Measurements from ENCODE around the gene CLSTN2. TPM values are rescaled to one million over a fixed set of nuclear protein-coding genes. Genes with fewer than 3 reads are reported as not detected.

CLSTN2 gene
- total and polyA plus RNA-seq, 2 of the 13 experiments (the other 11 are each of a cell fraction or from before 2014, with no cell fraction given) = not detected

- DNase-seq (ENCODE audit: low spot score) (no peak), ATAC-seq (no peak), FAIRE-seq (no peak)
- Histone ChIP-seq H3K4me1 (ENCODE audit: insufficient read depth, low read length) (no peaks in the 10 kb centered on the region), H3K79me2 (ENCODE audit: insufficient read depth, low read length) (no peaks in the 10 kb centered on the region), H3K27ac (ENCODE audit: extremely low read length, insufficient read depth, low read length) (no peak overlapping the region), H4K20me1 (ENCODE audit: insufficient read depth, low read length) (no peaks in the 10 kb centered on the region), H2AFZ (ENCODE audit: low read length) (no peak overlapping the region), H3K9ac (ENCODE audit: insufficient read depth, low read depth, low read length) (no peak overlapping the region), H3K9me3 (ENCODE audit: low read length) (no peaks in the 10 kb centered on the region), H3K4me3 (replicated peaks in 1 of 3; ENCODE audit: insufficient read depth in 1 of 3, low read depth in 2 of 3, low read length in 3 of 3) (no peak overlapping the region), H3K36me3 (replicated peaks in 1 of 2; ENCODE audit: control insufficient read depth in 1 of 2, insufficient read depth in 2 of 2, low read length in 2 of 2) (no peaks in the 10 kb centered on the region), H3K4me2 (ENCODE audit: low read depth, low read length) (no peak overlapping the region), H3K27me3 (ENCODE audit: control insufficient read depth in 1 of 2, insufficient read depth in 2 of 2, low read length in 2 of 2) (no peaks in the 10 kb centered on the region; a peak in 1 of 5 replicates)
- ChIA-PET CTCF (ENCODE audit: low intra/inter-chr PET ratio, low total read pairs) (no interaction called here), POLR2A (no interaction called here)
- 17% methylated on average over 6 of the region's 7 CpGs for WGBS (ENCODE audit: low lambda C conversion rate)
- TF ChIP-seq MXI1 (IDR thresholded peaks at IDR 0.05; ENCODE audit: borderline replicate concordance, low read depth, low read length) (no peak), AFF4 (CRISPR knock-in tag; IDR thresholded peaks at IDR 0.05) (no peak), CBX1 (IDR thresholded peaks at IDR 0.05; ENCODE audit: low read depth) (no peak), NFKB2 (CRISPR knock-in tag; IDR thresholded peaks at IDR 0.05; ENCODE audit: borderline replicate concordance) (no peak), ZMYM2 (CRISPR knock-in tag; IDR thresholded peaks at IDR 0.05) (no peak), ZNF256 (CRISPR knock-in tag; conservative IDR thresholded peaks at IDR 0.05) (no peak), ZFAT (CRISPR knock-in tag; conservative IDR thresholded peaks at IDR 0.05) (no peak), ZNF841 (CRISPR knock-in tag; IDR thresholded peaks at IDR 0.05; ENCODE audit: borderline replicate concordance) (no peak), MIER3 (CRISPR knock-in tag; IDR thresholded peaks at IDR 0.05; ENCODE audit: borderline replicate concordance) (no peak), ZNF609 (CRISPR knock-in tag; IDR thresholded peaks at IDR 0.05; ENCODE audit: borderline replicate concordance) (no peak), PRPF4 (IDR thresholded peaks at IDR 0.05; ENCODE audit: low read depth, low read length, poor library complexity, severe bottlenecking) (no peak), ZNF747 (CRISPR knock-in tag; IDR thresholded peaks at IDR 0.05; ENCODE audit: borderline replicate concordance) (no peak), TBX2 (CRISPR knock-in tag; IDR thresholded peaks at IDR 0.05; ENCODE audit: borderline replicate concordance) (no peak), ZNF781 (CRISPR knock-in tag; IDR thresholded peaks at IDR 0.05; ENCODE audit: borderline replicate concordance, not compliant biosample characterization) (no peak), ETV6 (CRISPR knock-in tag; conservative IDR thresholded peaks at IDR 0.05) (no peak)
- intact Hi-C loops (cut with micrococcal nuclease; ENCODE audit: unreplicated experiment) (no loop called here), in situ Hi-C loops (cut with HindIII; ENCODE audit: extremely low pct_ligation_motif_present, low pct_unique_long_range_greater_than_20kb) (no loop called here)
- no TSS peak for BruUV-seq (replicated peaks)
Measured at GRCh38 chr3:140020541-140020940, 85.6 kb downstream of the CLSTN2 start.
